Stomach (tissue), 9 donors: ENCODE data around the gene DNLZ. TPM values are rescaled to one million over a fixed set of nuclear protein-coding genes. Genes with fewer than 3 reads are reported as not detected.

Experiments used
- DNase-seq, 2 donors: peaks; one replicate each; pipeline versions ENCODE4 v3.0.0 to v3.0.0-alpha.2; 2013 to 2019
- H3K27ac ChIP-seq, 5 donors: fragments of 200-600 bp in 4 of 5; sonication (generic) in 4 of 5; one replicate each; pipeline ENCODE4 v1.5.1; 2013 to 2019; ENCODE audit warnings: mild to moderate bottlenecking in 1 of 5, moderate library complexity in 1 of 5
- H3K27me3 ChIP-seq, 3 donors: fragments of 200-600 bp; sonication (generic); one replicate each; pipeline ENCODE4 v1.5.1; 2017 to 2019; ENCODE audit warnings: mixed run types in 1 of 3
- H3K36me3 ChIP-seq, 4 donors: fragments of 200-600 bp; sonication (generic); 1 replicate in 3 of 4; 2 replicates in 1 of 4; pipeline ENCODE4 v1.5.1; 2016 to 2019
- H3K4me1 ChIP-seq, 4 donors: fragments of 200-600 bp; sonication (generic); one replicate each; pipeline ENCODE4 v1.5.1; 2016 to 2019
- H3K4me3 ChIP-seq, 4 donors: fragments of 200-600 bp; sonication (generic) in 3 of 4; one replicate each; pipeline ENCODE4 v1.5.1; 2016 to 2019; ENCODE audit warnings: mild to moderate bottlenecking in 1 of 4
- H3K9me3 ChIP-seq, 4 donors: fragments of 200-600 bp; sonication (generic); one replicate each; pipeline ENCODE4 v1.5.1; 2016 to 2019
- CTCF ChIP-seq, 7 experiments: fragments of 450-650 bp in 4 of 7; fragments of 200-600 bp in 3 of 7; sonication (generic) in 3 of 7; IDR thresholded peaks; one replicate each; pipeline ENCODE4 v1.5.1; 2016 to 2019; ENCODE audit warnings: antibody characterized with exemption in 7 of 7, control low read depth in 2 of 7, mild to moderate bottlenecking in 1 of 7
- EP300 ChIP-seq: sonication (generic); formaldehyde crosslinking; IDR thresholded peaks from one replicate; pipeline ENCODE4 v1.6.1; 2017; ENCODE audit warnings: antibody characterized with exemption
- POLR2A ChIP-seq, 4 donors: fragments of 450-650 bp; IDR thresholded peaks; one replicate each; pipeline ENCODE4 v1.6.1; 2016; ENCODE audit warnings: antibody characterized with exemption in 4 of 4, control low read depth in 2 of 4, mild to moderate bottlenecking in 1 of 4, moderate library complexity in 1 of 4
- POLR2AphosphoS5 ChIP-seq, 3 donors: sonication (generic); formaldehyde crosslinking; IDR thresholded peaks; one replicate each; pipeline ENCODE4 v1.6.1; 2016; ENCODE audit warnings: antibody characterized with exemption in 3 of 3
- WGBS, 5 donors: extraction: QIAGEN DNeasy Blood & Tissue Kit in 3 of 5; methylation state at CpG; one replicate each; pipeline versions ENCODE4 v1.1.5 to v1.1.7; 2013 to 2018; 5-methylcytosine and 5-hydroxymethylcytosine counted together
- intact Hi-C: fragments of 100-400 bp; cut with DNase I; formaldehyde crosslinking; loops from one replicate; pipeline ENCODE4 v1.15.1; 2023; ENCODE audit warnings: low total_unique reads
- polyA plus RNA-seq, 3 donors: library from polyadenylated mRNA; stranded (reverse); fragments of 200-250 nt; gene quantifications; one replicate each; pipeline ENCODE4 v1.2.3, GENCODE V29; 2013
- total RNA-seq, 5 donors: library from RNA; depleted of rRNA; stranded (reverse); fragments of >200 nt; gene quantifications; one replicate each; pipeline versions ENCODE4 v1.1.0 to v1.2.3, GENCODE V29; 2014 to 2016
- donor health status: healthy with polysubstance abuse.
- donor health status: Bipolar disorder and iron deficiency.
- donor health status: healthy.

DNLZ gene
- total and polyA plus RNA-seq, 8 donors: 1.3 to 16.8 (median 10.1) TPM; not detected in 1

- no peak for DNase-seq
- TF ChIP-seq POLR2A (IDR thresholded peaks at IDR 0.05) (no peak), POLR2AphosphoS5 (IDR thresholded peaks at IDR 0.05) (no peak)
- Histone ChIP-seq H3K36me3 (peaks cover 0 to 13% (median 0%) of the 10 kb centered on the region in 4 donors), H3K9me3 (no peaks in the 10 kb centered on the region), H3K4me3 (no peak overlapping the region), H3K4me1 (peaks cover 28 to 44% (median 36%) of the 10 kb centered on the region in 4 donors), H3K27ac (no peak overlapping the region), H3K27me3 (peaks cover 0 to 16% (median 0%) of the 10 kb centered on the region in 3 donors)
- intact Hi-C loops: loop anchor here (10.0 kb wide), 1 partner anchor 74 kb away; the partner anchor contains the start of gene SNAPC4
- WGBS, 5 donors: 79 to 90% (median 88%) methylated on average over 12 to 14 of the region's 14 CpGs
Observed at GRCh38 chr9:136330406-136330990, 33.0 kb downstream of the DNLZ start.

- Histone ChIP-seq H3K4me3 (no peak overlapping the region), H3K27me3 (peaks cover 0 to 16% (median 0%) of the 10 kb centered on the region in 3 donors), H3K36me3 (peaks cover 0 to 6% (median 0%) of the 10 kb centered on the region in 4 donors), H3K27ac (peak overlapping the region in 1 of 5 donors; percentile 13), H3K4me1 (peaks cover 28 to 47% (median 36%) of the 10 kb centered on the region in 4 donors), H3K9me3 (no peaks in the 10 kb centered on the region)
- intact Hi-C loops: loop anchor here (10.0 kb wide), 1 partner anchor 75 kb away; the partner anchor contains the start of gene SNAPC4
- no peak for DNase-seq
- WGBS, 5 donors: 85 to 93% (median 91%) methylated on average over 17 to 23 of the region's 23 CpGs
- TF ChIP-seq CTCF (IDR thresholded peaks at IDR 0.05): no peak
- no peak for TF ChIP-seq POLR2A (IDR thresholded peaks at IDR 0.05)
- TF ChIP-seq POLR2AphosphoS5 (IDR thresholded peaks at IDR 0.05): no peak
- TF ChIP-seq EP300: no peak
Observed at GRCh38 chr9:136329636-136330405, 33.7 kb downstream of the DNLZ start.

- H3K27me3 ChIP-seq: peaks cover 0 to 16% (median 0%) of the 10 kb centered on the region in 3 donors
- peak overlapping the region in 3 of 4 donors; percentile 65 to 87 (median 70) for H3K4me3 ChIP-seq
Observed at GRCh38 chr9:136329211-136329627, 34.3 kb downstream of the DNLZ start.

GRCh38 chr9:136328622-136329041 lies 34.9 kb downstream of the DNLZ start:
- Histone ChIP-seq H3K36me3 (no peaks in the 10 kb centered on the region), H3K4me3 (peak overlapping the region; percentile 64 to 87 (median 68)), H3K4me1 (peaks cover 28 to 50% (median 40%) of the 10 kb centered on the region in 4 donors), H3K9me3 (no peaks in the 10 kb centered on the region), H3K27me3 (peaks cover 0 to 16% (median 0%) of the 10 kb centered on the region in 3 donors), H3K27ac (peak overlapping the region in 4 of 5 donors; percentile 56 to 87 (median 74))
- TF ChIP-seq CTCF (IDR thresholded peaks at IDR 0.05): no peak
- no peak for TF ChIP-seq EP300
- no peak for TF ChIP-seq POLR2A (IDR thresholded peaks at IDR 0.05)
- TF ChIP-seq POLR2AphosphoS5 (IDR thresholded peaks at IDR 0.05): no peak
- 21 to 38% (median 33%) methylated on average over 15 of the region's 15 CpGs for WGBS, 5 donors
- intact Hi-C loops: no loop called here
- peak in 1 of 2 donors; percentile 83 for DNase-seq

More at GRCh38 chr9:136329211-136329627, 34.3 kb downstream of the DNLZ start:
- intact Hi-C loops: no loop called here
- DNase-seq: no peak
- Histone ChIP-seq H3K9me3 (no peaks in the 10 kb centered on the region), H3K36me3 (peaks cover 0 to under 1% (median 0%) of the 10 kb centered on the region in 4 donors), H3K4me1 (peaks cover 28 to 50% (median 39%) of the 10 kb centered on the region in 4 donors), H3K27ac (peak overlapping the region in 2 of 5 donors; percentile 80 to 87)
- 74 to 90% (median 79%) methylated on average over 10 to 19 of the region's 19 CpGs for WGBS, 5 donors
- TF ChIP-seq CTCF (IDR thresholded peaks at IDR 0.05): no peak
- no peak for TF ChIP-seq POLR2A (IDR thresholded peaks at IDR 0.05)
- TF ChIP-seq POLR2AphosphoS5 (IDR thresholded peaks at IDR 0.05): no peak
- no peak for TF ChIP-seq EP300
